NCI-H2227 (cell line): ENCODE results near the gene ARHGDIG.

Experiments
- DNase-seq: peaks from one replicate; lab custom pipeline; 2025; ENCODE audit not compliant: unreplicated experiment; lab: John Stamatoyannopoulos, UW

The ARHGDIG gene

GRCh38 chr16:279531-279930, 860 bp upstream of the ARHGDIG start:
- no peak for DNase-seq

GRCh38 chr16:280005-280460, 358 bp upstream of the ARHGDIG start:
- no peak for DNase-seq

- DNase-seq: no peak
Measured at GRCh38 chr16:280991-281659, 734 bp downstream of the ARHGDIG start.

GRCh38 chr16:281660-282255, 1.4 kb downstream of the ARHGDIG start:
- DNase-seq: no peak

GRCh38 chr16:282491-282890, 2.1 kb downstream of the ARHGDIG start:
- no peak for DNase-seq

GRCh38 chr16:283033-283805, 2.8 kb downstream of the ARHGDIG start, which contains the start of gene PDIA2:
TSS of gene PDIA2 (plus strand) at chr16:283164. CDS start at chr16:283170, 6 bp downstream.
- no peak for DNase-seq

- no peak for DNase-seq
Measured at GRCh38 chr16:284204-285120, 4.1 kb downstream of the ARHGDIG start.

GRCh38 chr16:285146-286055, 5.0 kb downstream of the ARHGDIG start:
- no peak for DNase-seq

- DNase-seq: no peak
Measured at GRCh38 chr16:286491-287297, 6.3 kb downstream of the ARHGDIG start.

GRCh38 chr16:287298-287811, 7.0 kb downstream of the ARHGDIG start:
- DNase-seq: no peak

GRCh38 chr16:287981-288920, 7.9 kb downstream of the ARHGDIG start:
- DNase-seq: no peak

- no peak for DNase-seq
Measured at GRCh38 chr16:289395-289997, 9.1 kb downstream of the ARHGDIG start.

GRCh38 chr16:290015-290680, 9.8 kb downstream of the ARHGDIG start:
- no peak for DNase-seq

- DNase-seq: no peak
Measured at GRCh38 chr16:290681-291405, 10.5 kb downstream of the ARHGDIG start.

GRCh38 chr16:291539-291938, 11.1 kb downstream of the ARHGDIG start:
- DNase-seq: no peak
